HG03135 (cell line): Measurements from ENCODE around the gene SACM1L.
"Not testable (repeated sequence)": the region's sequence is repeated elsewhere in the genome, so short reads cannot be mapped to it uniquely, and the experiment has no call there.

Source experiments
- ATAC-seq: cut with Tn5 transposase; IDR thresholded peaks from one replicate; pipeline ENCODE4 v1.9.1; 2021; ENCODE audit warnings: mild to moderate bottlenecking, moderate library complexity; ENCODE audit not compliant: unreplicated experiment

The SACM1L gene

DNA sequence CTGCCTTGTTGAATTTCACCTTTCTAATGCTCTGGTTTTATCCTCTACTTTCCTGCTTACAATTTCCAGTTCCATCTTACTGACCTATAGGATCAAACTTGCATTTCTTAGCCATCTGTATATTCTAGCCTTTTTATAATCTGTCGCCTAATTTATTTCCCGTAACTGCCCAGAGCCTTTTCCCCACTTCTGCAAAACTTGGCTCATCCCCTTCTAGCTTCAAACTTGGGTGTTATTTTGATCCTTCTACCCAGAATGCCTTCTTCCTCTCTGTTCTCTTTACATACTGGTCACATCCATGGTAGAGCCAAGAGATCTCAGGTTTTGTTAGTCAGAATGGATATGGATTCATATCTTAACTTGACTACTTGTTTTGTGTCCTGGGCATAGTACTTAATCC lies 2.6 kb downstream of the SACM1L start:
- ATAC-seq = no peak

DNA sequence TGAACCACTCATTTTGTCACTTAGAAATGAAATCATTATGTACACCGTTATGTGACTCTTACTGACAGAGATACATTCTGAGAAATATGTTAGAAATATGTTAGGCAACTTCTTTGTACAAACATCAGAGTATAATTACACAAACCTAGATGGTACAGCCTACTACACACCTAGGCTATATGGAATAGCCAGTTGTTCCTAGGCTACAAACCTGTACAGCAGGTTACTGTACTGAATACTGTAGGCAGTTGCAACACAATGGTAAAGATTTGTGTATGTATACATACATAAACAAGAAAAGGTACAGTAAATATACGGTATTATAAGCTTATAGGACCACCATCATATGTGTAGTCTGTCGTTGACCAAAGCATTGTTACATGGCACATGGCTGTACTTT lies 3.7 kb downstream of the SACM1L start:
- ATAC-seq = no peak

DNA sequence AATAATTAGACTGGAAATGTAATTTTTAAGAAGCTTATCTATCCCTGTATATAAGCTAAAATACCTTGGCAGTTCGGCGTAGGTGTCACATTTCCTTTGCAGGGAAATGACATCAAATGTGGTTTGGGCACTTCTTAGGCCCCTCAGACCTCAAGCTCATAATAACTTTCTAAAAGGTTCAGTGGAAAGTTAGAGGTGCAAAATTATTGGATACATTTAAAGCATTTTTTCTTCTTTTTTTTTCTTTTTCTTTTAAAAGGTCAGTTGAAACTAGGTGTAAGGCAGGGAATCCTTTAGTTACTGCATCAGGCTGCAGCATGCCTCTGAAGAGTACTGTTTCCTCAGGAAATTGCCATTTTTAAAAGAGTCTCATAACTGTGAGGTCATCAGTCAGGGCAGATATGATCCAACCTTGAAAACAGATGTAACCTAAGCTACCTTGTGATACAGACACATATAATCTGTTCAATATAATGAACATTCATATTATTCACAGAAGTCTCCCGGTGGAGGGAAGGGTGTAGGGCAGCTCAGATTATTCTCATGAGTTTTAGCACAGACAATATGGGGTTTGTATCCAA lies 4.8 kb downstream of the SACM1L start:
- no peak for ATAC-seq

DNA sequence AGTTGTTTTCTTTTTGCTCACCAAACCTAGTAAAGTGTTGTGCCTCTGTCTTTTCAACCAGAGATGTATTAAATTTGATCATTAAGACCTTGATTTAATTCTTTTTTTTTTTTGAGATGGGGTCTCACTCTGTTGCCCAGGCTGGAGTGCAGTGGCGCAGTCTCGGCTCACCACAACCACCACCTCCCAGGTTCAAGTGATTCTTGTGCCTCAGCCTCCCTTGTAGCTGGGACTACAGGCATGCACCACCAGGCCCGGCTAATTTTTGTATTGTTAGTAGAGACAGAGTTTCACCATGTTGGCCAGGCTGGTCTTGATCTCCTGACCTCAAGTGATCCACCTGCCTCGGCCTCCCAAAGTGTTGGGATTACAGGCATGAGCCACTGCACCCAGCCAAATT lies 6.0 kb downstream of the SACM1L start:
- not testable (repeated sequence) for ATAC-seq

DNA sequence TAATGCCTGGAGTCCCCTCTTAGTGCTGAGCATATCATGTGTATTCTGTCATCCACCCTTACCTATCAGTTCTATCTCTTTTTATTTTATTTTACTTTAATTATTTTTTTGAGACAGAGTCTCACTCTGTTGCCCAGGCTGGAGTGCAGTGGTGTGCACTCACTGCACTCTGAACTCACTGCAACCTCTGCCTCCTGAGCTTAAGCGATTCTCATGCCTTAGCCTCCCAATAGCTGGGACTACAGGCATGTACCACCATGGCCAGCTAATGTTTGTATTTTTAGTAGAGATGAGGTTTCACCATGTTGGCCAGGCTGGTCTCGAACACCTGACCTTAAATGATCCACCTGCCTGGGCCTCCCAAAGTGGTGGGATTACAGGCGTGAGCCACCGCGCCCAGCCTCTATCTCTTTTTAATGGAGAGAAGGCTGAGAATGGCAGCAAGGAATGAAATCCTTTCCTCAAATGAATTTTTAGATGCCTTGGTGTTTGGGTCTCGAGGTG lies 11.4 kb downstream of the SACM1L start:
- ATAC-seq = no peak

DNA sequence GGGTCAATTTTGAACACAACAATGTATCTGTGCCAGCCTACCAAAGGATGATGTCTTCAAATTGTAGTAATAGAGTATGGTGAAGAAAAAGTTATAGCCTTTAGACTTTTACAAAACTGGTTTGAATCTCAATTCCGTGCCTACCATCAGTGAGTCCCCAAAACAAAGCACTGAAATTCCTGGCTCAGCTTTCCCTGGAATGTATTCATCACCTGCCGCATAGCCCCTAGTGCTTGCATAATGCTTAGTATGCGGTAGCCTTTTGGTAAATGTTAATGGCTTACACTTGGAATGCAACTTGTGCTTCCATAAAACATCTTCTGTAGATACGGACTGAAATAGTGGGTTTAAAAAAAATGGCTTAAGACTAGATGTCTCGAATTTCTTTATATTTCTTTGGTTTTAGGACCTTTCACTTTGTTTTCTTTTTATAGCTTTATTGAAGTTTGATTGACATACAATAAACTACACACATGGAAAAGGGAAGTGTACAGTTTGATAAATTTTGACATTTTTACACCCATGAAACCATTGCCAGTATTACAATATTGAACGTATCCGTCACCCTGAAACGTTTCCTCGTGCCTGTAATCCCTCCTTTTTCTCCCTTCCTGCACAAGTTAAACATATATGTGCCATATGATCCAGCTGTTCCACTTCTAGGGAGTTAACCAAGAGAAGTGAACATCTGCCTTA lies 12.1 kb downstream of the SACM1L start:
- no peak for ATAC-seq

DNA sequence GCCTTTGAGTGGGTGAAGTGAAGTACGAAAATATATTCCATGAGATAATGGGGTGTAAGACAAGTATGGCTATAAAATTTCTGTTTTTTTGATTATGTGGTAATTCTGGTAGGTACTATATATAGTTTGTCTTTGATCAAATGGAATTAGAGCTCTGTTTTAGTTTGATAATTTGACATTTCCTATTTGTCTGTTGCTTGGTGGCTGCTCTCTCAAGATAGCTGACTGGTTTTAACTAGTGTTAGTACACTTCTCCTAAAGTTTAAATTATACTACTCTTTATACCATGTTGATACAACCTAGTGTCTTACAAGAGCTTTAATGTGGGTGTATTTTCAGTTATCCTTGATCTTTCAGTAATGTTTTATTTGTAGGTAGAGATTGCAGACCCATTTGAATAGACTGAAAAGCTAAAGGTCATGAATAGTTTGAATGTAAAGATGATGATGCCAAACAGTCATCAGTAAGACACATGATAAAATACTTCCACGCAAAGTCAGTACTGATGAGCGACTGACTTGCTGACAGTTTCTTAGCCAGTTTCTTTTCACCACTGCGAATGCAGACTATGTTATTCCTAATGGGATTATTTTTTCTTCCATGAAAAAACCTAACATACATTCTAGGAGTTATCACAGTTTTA lies 15.2 kb downstream of the SACM1L start:
- no peak for ATAC-seq

DNA sequence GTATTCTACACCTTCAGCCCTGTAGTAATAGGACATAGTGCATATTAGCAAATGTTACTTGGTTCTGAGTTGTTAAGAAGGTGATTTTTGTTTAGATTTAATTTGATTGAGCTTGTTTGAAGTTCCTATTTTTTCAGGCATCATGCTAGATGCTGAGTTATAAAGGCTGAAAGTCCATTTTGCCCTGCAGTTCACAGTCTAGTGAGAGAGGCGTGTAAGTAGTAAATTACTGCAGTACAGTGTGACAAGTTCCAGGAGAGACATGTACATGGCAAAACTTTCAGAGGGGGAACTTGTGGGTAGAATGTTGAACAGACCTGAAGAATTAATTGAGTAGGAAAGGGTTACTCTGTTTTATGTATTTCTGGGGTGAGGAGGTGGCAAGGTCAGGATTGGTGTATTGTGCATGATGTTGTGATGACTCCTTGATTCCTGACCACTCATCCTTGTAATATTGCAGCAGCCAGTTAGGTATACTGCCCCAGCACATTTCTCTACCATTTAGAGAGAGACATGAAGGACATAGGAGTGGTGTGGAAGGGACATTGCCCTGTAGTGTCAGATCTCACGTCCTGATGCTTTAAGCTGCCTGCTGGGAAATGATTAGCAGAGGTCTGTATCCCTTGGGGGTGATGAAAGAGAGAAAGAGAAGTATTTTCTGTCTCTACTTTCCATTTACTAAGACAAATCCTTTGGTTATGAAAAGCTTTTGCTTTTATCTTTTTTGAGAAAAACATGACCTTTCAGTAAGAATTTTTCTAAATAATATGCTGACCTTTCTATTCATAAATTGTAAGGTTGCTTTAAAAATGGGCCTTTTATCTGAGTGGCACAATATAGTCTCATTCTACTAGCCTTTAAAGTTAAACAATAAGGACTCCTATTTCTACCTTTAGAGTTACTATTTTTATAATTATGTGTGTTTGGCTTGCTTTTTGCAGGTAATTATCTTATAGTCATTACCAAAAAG lies 16.9 kb downstream of the SACM1L start:
- no peak for ATAC-seq

DNA sequence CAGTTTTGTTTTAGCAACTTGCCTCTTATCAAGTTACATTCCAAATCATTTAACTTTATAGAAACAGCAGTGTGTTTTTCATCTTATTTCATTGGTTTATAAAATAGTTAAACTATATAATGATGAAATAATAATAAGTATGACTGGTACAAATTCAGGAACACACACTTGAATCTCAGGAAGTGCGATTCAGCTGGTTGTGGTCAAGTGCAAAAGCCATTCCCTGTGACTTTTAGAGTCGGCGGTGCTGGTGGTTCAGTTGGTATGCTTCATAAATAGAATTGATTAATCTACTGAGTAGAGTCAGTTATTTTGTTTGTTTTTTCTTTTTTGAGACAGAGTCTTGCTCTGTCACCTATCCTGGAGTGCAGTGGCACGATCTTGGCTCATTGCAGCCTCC lies 22.7 kb downstream of the SACM1L start:
- ATAC-seq = no peak

DNA sequence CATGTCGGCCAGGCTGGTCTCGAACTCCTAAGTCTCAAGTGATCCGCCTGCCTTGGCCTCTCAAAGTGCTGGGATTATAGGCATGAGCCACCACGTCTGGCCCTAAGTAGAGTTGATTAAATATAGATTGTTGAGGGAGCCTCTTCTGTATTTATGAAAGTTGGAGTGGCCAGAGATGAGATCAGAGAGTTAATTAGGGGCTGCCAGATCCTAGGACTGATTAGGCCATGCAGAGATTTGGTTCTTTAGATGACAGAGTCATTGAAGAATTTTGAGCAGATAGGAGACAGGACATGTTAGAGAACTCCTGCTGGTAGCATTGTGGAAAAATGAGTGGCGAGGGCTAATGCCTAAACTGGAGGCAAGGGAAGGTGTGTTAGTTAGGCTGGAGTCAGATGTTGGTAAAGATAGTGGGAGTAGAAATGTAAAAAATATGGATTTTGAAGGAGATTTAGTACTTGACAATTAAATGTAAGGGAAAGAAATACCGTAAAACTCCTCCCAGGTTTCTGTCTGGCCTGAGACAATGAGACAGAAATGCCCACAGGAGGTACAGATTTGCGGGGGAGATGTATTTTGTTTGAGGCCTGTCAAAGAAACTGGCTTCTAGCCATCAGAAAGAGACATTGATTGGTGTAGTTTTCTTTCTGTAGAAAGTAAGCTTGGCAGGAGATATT lies 23.4 kb downstream of the SACM1L start:
- no peak for ATAC-seq

DNA sequence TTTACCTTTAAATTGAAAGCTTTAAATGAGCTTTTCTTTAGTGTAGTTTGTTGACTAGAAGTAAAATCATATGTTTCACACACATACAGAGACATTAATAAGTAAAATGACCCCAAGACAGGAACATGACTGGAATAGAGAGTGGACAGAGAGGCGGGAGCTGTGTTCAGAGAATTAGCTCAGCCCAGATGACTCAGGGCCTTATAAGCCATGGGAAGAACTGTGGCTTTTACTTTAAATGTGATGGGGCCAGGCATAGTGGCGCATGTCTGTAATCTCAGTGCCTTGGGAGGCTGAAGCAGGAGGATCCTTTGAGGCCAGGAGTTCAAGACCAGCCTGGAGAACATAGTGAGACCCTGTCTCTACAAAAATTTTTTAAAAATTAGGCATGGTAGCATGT lies 26.7 kb downstream of the SACM1L start:
- ATAC-seq = no peak

DNA sequence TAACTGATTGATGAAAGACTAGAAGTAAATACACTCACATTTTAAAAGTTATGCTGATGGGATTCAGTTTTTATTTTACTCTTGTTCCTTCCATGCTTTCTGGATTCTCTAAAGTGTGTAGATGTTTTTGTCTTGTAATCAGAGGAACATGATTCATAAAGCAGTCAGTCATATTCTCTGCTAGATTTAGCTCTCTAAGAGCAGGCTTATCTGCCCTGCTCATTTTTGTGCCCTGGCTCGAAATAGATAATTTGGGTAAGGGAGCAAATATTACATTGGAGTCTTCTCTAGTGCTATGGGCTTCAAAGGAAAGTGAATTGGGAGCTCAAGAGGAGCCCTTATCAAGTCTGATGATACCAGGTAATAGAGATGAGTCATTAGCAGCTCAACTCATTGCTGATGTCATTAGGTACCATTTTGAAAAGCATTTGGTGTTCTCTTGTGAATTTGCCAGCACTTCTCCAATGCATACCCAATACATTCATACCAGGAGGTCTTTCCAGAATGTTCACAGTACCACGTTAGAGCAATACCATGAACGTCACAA lies 27.7 kb downstream of the SACM1L start:
- ATAC-seq = no peak

DNA sequence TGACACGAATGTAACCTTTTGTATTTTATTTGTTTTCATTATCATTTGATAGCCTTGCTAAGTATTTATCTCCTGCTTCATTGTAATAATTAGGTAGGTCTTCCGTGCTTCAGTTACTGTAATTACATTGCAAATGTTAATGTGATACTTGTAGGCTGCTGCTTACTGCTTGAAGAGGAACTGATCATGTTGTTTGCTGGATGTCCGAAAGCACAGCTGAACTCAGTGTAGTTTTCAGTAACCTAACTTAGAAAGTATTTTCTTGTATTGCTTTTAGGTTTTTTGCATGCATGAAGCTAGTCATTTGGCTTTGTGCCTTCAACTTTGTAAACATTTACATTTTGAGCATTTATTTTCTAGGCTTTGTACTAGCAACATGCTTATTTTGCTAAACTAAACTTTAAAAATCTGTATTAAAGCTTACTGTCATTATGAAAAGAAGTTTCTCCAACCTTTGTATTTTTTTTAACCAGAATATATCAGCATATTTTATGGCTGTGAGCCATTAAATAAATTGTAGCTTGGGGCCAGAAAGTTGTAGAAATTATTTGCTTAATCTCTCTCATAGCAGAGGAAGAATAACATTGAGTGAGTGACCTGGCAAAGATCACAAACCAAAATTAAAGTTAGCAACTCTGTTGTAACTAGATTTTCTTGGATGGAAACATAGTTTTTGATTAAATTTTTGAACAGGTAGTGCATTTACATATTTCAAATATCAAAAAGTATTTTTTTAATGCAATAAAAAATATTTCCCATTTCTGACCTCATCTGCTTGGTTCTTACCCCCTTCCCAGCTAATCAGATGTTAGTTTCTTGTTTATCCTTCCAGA lies 30.7 kb downstream of the SACM1L start:
- ATAC-seq = no peak

DNA sequence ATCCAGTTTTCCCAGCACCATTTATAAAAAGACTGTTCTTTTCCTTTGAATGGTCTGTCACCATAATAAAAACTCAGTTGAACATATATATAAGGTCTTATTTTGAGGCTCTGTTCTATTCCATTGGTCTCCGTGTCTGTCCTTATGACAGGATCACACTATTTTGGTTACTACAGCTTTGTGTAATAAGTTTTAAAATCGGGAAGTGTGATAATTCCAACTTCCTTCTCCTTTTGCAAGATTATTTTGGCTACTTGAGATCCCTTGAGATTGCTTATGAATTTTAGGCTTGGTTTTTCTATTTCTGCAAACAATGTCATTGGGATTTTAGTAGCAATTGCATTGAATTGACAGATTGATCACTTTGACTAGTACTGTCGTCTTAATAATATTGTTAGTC lies 35.7 kb downstream of the SACM1L start:
- no peak for ATAC-seq

DNA sequence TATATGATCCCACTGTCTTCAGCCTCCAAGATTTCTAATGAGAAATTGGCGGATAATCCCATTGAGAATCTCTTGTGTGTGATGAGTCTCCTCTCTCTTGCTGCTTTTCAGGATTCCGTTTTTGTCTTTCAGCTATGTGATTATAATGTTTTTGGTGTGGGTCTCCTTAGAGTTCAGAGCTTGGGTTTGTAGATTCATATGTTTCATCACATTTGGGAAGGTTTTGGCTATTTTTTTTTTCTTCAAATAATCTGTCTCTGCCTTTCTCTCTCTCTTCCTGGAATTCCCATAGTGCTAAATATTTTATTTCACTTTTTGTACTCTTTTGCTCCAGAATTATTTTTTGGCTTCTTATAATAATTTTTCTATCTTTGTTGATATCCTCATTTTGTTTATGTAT lies 40.4 kb downstream of the SACM1L start:
- ATAC-seq = no peak

DNA sequence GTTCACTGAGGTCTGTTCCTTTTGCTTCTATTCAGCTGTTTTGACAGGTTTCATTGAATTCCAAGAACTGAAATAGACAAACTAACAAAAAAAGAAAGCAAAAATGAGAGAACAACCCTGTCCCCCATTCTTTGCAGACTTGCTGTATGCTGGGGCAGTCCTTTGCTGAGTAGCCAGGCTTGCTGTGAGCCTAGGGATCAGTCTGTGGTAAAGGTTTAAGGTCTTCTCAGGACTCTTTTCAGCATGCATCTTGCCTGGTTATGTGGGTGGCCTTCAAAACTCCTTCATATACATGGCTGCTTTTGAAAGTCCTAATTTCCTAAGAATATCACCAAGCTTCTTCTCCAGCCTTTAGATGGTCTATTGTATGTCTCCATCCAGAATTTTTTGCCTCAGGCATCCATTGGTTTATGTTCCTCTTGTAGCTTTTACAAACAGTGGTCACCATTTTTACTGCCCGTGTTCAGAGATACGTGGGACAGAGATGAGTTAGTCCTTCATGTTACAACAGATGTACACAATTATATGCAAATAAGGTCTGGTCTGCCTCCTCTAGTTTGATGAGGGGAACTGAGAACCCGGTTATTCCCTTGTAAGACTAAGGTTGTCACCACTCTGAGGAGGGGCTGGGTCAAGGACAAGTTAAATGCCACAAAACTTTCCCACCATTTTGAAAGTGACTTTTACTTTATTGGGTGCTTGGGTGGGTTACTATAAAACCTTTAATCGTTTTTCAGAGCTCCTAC lies 41.4 kb downstream of the SACM1L start:
- no peak for ATAC-seq

DNA sequence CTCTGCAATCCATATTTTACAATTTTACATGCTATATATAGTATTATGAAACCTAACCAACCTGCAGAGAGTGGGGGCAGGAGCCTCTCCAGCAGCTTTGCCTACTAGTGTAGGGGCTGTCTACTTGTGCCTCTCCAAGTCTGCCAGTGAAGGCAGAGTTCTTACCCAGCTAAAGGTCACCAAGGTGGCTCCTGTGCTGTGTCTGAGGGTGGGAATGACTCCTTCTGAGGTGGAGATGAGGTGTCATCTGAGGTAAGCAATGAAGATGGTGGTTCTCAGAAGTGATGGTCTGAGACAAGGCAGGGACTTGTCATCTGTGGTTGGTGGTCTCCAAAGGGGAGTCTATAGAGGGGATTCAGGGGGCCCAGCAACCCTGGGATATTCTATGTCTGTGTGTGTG lies 47.5 kb downstream of the SACM1L start:
- no peak for ATAC-seq

DNA sequence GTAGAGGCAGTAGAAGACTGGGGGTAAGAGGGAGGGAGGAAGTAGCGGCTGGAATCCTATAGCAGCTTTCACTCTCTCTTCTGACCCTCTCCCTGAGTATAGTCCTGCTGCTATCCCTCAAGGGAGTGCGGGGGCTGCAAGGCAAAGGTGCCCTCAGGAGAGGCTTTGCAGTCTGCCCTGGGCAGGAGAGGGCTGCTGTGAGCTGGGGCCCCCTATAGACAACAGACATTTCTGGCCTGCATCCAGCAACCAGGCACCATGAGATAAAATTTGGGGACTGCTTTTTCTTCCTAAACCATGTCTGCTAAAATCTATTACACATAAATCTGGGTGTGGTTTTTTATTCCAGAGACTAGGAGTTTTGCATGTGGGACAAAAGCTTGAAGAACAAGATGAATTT lies 48.0 kb downstream of the SACM1L start:
- ATAC-seq = no peak

DNA sequence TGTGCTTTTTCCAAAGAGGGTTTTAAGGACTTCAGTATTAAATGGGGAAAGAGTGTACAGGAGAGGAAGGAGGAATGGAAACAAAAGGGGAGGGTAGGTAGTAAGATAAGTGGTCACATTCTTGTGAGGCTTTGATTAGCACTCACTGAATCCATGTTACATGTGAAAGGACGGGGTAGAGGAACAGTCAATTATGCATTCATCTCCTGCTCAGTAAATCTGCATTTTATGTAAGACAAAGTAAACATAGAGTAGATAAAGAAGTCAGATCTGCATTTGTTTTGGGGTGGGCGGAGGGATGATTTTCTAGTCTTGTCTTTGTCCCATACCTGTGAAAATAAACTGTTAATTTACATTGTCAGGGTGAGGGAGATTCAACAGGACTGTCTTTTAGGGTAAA lies 50.8 kb downstream of the SACM1L start:
- ATAC-seq = no peak
